Activated effector memory CD4-positive, alpha-beta T cell treated with Interleukin-2 at 50 U/mL for 16 hours (primary cell): Measurements from ENCODE around the gene ARHGDIG.

Source experiments
- DNase-seq: peaks from one replicate; pipeline ENCODE4 v3.0.0-alpha.2; 2020

ARHGDIG gene

DNA sequence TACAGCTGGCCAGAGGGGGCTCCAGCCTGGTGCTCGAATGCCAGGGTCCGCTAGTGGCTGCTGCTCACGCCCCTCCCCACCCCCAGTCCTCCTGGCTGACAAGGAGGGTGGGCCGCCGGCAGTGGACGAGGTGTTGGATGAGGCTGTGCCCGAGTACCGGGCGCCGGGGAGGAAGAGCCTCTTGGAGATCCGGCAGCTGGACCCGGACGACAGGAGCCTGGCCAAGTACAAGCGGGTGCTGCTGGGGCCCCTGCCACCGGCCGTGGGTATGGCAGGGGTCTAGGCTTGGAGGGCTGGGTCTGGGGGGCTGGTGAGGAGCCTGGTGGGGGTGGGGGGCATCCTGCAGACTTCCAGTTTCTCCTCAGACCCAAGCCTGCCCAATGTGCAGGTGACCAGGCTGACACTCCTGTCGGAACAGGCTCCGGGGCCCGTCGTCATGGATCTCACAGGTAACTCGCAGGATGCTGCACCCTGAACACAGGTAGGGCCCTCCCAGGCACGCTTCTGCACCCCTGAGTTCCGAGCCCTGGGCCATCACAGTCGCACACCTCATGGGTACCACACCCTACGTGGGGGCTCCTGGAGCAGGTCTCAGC lies 1.4 kb downstream of the ARHGDIG start:
- no peak for DNase-seq

DNA sequence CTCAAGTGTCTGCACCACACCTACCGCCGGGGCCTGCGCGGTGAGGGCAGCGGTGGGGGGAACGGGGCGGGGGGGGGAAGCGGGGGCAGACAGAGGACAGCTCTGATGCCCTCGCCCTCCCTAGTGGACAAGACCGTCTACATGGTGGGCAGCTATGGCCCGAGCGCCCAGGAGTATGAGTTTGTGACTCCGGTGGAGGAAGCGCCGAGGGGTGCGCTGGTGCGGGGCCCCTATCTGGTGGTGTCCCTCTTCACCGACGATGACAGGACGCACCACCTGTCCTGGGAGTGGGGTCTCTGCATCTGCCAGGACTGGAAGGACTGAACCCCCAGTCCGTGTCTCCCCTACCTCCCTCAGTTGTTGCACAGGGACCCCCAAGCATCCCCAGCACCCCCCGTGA lies 2.1 kb downstream of the ARHGDIG start:
- DNase-seq: no peak

DNA sequence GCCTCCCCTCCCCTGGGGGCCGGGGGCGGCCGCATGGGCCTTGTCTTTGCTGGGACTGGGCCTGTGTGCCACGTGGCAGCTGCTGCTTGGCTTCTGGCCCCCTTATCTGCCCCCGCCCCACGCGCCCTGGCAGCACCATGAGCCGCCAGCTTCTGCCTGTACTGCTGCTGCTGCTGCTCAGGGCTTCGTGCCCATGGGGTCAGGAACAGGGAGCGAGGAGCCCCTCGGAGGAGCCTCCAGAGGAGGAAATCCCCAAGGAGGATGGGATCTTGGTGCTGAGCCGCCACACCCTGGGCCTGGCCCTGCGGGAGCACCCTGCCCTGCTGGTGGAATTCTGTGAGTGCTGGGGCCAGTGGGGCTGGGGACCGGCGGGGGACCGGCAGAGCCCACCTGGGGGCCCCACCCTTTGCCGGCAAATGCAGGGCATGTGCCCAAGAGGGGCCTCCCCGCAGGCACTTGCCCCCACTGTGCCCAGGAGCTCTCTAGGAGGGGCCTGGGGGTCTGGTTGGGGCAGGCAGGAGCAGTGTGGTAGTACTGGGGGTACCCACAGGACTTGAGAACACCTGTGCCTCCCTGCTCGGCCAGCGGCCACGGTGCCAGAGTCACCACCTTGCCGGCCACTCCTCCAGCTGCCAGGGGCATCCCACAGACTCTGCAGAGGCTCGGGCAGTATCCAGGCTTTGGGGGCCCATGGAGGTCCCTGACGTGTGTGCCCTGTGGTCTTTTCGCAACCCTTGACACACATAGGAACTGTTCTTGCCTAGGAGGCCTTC lies 2.8 kb downstream of the ARHGDIG start, which contains the start of gene PDIA2:
Gene PDIA2 (plus strand): TSS at position 132 of the 773 bp plus-strand sequence. CDS start 6 bp downstream, at position 138.
- no peak for DNase-seq

DNA sequence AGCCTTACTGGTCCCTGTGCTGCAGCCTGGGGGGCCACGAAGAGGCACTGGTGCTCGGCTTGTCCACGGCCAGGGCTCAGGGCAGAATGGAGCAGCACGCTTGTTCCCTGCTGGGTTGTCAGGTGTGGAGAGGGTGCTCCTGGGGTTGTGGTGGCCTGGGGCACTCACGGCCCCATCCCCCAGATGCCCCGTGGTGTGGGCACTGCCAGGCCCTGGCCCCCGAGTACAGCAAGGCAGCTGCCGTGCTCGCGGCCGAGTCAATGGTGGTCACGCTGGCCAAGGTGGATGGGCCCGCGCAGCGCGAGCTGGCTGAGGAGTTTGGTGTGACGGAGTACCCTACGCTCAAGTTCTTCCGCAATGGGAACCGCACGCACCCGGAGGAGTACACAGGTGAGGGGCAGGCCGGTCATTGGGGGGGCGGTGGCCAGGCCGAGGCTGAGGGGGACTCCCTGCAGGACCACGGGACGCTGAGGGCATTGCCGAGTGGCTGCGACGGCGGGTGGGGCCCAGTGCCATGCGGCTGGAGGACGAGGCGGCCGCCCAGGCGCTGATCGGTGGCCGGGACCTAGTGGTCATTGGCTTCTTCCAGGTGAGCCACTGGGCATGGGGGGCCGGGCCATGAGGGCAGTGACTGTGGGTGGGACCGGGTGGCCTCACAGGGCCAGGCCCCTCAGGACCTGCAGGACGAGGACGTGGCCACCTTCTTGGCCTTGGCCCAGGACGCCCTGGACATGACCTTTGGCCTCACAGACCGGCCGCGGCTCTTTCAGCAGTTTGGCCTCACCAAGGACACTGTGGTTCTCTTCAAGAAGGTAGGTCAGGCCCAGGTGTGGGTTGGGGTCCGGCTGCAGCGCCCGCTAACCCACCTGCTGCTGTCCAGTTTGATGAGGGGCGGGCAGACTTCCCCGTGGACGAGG lies 4.1 kb downstream of the ARHGDIG start:
- DNase-seq: no peak

DNA sequence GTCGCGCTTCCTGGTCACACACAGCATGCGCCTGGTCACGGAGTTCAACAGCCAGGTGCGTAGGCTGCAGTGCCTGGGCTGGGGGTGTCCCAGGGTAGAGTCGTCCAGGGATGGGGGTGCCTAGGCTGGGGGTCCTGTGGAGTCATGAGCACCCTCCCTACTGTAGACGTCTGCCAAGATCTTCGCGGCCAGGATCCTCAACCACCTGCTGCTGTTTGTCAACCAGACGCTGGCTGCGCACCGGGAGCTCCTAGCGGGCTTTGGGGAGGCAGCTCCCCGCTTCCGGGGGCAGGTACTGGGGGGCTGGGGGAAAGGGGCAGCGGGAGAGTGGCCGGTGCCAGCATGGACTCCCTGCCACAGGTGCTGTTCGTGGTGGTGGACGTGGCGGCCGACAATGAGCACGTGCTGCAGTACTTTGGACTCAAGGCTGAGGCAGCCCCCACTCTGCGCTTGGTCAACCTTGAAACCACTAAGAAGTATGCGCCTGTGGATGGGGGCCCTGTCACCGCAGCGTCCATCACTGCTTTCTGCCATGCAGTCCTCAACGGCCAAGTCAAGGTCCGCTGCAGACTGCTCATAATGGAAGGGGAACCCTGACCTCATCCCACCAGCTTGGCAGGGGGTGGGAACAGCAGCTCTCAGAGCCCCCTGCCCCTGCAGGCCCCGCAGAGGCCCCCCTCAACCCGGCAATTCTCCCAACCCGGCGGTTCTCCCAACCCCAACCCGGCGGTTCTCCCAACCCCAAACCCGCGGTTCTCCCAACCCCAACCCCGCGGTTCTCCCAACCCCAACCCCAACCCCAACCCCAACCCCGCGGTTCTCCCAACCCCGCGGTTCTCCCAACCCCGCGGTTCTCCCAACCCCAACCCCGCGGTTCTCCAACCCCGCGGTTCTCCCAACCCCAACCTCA lies 5.0 kb downstream of the ARHGDIG start:
- no peak for DNase-seq

DNA sequence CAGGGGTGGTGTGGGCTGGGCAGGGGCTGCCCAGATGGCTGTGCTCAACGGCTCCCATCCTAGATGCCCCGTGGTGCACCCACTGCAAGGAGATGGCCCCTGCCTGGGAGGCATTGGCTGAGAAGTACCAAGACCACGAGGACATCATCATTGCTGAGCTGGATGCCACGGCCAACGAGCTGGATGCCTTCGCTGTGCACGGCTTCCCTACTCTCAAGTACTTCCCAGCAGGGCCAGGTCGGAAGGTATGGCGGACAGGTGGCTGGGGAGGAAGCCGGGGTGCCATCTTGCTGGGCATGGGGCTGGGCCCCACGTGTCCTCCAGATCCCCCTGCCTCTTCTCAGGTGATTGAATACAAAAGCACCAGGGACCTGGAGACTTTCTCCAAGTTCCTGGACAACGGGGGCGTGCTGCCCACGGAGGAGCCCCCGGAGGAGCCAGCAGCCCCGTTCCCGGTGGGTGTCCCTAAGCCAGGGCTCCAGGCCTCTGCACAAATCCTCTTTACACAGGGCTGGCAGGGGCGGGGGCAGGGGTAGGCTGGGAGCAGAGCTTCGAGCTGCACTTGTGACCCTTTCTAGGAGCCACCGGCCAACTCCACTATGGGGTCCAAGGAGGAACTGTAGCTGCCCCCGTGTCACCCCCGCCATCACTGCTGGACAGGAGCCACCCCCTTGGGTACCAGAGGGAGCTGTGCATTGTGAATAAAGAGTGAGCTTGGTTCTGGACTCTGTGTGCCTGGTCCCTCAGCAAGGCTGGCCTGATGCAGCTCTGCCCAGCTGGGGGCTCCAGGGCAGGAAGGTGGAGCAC lies 6.3 kb downstream of the ARHGDIG start:
- no peak for DNase-seq

DNA sequence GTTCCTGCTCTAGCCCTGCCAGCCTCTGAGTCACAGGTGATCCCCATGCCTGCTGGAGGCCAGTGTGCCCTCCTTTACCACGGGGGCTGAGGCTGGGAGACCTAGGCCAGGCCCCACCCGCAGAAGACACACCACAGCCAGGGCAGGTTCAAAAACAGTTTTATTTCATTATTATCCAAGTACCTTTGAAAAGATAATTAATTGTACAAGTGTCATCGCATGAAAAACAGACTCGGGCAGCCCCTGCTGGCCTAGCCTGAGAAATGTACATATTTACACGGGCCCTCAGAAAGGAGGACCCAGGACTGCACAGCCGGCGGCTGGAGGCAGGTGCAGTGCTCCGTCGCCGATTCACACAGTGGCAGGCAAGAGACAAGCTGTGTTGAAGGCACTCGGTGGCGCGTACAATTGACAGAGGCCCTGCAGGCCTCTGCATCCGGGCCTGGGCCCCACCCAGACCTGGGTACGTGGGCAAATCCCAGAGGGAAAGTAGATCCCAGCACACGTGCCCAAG lies 7.0 kb downstream of the ARHGDIG start:
- no peak for DNase-seq

DNA sequence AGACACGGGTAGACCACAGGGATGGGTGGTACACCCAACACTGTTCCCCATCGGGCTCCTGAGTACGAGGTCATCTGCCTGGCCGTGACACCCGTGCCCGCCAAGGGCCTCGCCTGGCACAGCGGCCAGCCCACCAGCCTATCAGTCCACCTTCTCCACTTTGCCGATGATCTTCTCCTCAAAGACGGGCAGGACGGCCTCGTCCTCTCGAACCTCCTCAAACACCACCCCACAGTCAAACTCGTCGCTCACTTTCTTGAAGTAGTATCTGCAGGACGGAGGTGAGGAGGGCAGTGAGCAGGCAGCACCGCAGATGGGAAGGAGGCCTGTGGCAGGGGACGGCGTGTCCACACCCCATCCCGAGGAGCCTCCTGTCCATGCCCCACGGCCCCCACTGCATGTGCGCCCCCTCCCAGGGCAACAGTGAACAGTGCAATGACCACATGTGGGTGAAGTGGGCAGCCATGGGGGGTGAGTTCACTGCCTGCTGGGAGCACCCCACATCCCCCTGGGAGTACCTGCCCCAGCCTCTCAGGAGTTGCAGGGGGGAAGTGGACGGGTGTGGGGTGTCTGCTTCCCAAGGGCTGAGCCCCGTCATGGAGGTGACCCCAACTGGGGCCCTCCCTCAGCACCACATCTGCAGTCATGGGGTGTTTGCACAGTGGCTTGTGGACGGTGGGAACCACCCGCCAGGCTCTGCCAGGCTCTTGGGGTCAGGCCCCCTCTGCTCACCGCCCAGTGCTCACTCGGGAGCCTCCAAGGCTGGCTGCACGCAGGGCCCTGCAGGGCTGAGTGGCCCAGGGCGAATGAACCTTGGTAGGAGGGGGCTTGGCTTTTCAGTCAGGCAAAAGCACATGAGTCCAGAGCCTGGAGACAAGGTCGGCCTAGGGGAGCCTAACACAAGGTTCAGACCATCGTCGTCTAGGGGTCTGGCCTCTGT lies 7.9 kb downstream of the ARHGDIG start:
- no peak for DNase-seq

DNA sequence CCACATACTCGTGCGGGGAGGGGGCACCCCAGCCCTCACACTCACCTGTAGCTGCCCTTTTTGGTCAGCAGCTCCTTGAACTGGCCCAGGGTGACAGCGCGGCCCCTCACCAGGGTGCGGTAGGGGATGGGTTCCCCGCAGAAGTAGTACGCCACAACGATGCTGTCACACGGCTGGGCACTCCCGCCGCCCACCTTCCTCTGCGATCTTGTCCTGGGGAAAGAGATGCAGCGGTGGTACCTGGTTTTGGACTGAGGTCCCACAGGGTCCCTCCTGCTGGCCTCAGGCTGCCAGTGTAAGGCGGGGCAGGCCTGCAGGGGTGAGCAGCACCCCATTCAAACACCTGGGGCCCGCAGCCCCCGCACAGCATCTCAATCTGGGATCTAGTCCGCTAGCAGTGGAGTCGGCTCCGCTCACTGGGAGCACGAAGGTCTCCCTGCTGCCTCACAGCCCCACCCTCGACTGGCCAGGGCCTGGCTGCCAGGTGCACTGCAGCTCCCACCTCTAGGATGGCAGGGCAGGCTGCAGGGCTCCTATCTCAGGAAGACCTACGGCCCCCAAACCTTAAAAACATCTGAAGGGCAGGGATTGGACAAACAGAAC lies 9.1 kb downstream of the ARHGDIG start:
- DNase-seq: no peak

DNA sequence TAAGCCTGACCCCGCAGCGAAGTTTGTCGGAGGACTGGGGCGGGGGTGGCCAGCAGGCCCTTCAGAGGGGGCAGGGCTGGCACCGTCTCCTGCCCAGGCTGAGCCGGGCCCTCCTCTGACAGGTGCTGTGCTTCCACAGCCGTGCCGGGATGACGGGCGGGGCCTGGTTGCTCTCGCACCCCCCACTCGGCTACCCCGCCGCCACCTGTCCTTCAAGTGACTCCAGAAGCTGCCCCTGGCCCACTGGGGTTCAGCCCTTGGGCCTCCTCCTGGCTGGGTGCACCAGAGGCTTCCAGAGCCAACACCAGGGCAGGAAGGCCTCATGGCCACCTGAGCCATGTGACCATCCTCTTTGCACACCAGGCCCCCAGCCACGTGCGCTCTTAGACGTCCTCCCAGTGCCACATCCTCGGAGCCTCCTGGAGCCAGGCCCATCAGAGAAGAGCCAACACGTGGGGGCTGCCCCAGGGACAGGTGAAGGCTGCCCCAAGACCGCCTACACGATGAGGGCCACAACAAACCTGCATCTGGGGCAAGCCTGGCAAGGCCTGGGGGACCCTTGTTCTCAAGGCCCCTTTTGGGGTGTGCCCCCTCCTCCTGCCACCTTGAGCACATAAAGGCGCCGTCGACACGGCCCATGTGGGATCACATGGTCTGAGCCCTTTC lies 9.8 kb downstream of the ARHGDIG start:
- DNase-seq: no peak

DNA sequence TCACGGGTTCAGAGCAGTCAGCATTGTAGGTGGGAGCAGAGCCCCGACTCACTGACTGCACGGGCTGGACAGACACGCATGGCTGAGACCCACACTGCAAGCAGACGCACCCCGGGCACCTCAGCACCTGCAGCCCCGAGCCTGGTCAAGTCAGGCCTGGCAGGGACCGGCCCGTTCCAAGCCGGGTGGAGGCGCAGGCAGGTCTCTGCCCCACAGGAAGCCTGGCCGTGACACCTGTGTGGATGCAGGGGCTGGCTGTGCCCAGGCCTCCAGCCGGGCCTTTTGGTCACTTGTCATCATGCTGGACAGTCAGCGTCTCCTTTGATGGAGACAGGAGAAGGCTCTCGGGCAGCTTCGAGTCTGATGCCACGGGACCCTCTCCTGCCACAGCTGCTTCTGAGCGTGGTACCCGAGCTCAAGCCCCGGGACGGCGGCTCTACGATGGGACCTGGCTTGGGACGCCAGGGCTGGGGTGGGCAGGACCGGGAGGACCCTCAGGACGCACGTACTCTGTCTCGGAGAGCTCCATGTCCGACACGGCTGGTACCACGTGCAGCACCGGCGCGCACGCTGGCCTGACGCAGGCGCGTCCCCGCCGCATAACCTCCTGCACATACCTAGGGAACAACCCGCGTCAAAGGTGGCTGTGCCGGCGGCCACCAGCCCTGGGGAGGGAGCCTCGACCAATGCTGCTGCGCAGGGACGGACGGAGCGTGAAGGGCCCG lies 10.5 kb downstream of the ARHGDIG start:
- no peak for DNase-seq

DNA sequence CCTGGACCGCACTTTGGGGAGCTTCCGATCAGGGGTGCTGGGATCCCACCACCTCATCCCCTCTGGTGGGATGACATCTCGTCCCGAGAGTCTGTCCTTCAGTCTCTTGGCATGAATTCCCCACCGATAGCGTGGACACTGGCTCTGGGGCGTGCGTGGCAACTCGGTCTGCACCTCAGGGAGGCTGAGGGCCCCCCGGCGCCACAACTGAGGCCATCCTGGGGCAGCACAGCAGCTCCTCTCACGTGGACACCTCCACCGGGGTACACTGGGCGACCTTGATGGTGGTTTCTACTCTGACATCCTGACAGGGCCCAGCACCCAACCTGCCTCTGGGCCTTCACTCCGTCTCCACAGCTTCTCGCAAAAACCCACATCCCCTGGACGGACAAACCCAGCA lies 11.1 kb downstream of the ARHGDIG start:
- no peak for DNase-seq

DNA sequence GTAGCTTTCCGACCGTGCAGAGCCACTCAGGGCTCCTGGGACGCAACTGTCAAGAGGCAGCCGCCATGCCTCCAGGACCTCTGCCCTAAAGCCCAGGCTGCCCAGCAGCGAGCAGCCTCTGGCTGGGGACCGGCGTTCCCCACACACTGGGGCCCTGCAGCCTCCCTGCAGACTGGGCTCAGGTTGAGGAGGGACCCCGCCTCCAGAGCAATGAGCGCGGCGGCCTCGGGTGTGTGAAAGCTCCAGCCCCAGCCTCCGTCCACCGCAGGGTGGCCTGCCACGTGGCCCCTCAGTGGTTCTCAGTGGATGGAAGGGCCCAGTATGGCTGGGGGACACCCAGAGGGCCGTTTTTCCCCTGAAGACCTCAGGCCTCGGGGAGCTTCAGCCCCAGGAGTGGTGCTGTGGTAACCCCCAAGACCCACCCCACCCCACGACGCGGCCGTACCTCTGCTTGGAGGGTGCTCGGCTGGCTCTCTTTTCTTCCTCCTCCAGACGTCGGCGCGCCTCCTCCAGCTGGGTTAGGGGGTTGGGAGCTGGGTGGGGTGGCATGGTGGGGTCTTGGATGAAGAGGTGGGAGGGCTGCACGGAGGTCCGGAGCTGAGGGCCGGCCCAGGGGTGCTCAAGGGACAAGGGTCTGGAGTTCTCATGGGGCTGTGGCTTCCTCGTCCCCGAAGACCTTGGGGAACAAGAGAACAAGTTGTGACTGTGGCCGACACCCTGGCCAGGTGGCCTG lies 12.8 kb downstream of the ARHGDIG start:
- DNase-seq: no peak

DNA sequence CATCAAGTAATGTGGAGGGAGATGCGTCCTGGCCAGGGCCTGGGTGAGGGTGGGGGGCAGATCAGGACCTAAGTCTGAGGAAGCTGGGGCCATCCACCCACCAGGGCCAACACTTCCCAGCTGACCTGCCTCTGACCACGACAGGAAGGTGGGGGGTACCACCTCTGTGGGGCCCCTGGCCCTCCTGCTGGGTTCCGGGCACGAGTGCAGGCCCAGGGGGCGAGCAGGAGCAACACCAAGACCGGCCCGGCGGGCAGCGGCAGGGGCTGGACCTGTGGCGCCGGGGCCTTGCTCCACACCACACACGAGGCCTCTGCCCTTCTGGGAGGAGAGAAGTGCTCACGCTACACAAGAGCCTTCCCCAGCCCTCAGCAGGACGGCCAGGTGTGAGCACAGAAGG lies 15.9 kb downstream of the ARHGDIG start:
- DNase-seq: no peak

DNA sequence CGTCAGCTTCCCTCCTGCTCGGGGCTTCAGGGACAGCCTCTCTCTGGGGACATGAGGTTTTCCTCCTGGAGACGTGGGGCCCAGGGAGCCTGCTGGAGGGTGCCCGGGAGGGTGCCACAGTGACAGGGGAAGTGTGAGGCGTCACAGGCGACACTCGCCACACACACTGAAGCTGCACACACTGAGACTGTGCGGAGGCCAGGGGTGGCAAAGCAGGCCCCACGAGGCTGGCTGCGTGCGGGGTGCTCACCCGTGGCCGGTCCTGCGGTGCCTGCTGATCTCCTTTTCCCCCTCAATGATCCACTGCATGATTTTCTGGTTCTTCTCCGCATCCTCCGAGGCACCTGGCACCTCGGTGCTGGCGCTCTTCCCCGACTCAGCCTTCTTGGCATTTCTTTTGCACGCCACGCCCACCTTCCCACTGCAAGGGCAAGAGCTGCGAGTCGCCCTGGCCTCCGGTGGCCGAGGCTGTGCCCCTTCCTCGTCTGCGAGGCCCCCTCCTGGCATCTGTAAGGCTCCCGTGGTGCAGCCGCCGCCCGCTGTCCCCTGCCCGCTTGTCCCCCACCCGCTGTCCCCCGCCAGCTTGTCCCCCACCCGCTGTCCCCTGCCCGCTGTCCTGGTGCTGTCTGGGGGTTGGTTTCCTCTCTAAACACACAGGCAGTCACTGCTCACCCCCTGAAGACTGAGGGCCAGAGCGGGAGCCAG lies 16.6 kb downstream of the ARHGDIG start:
- no peak for DNase-seq

DNA sequence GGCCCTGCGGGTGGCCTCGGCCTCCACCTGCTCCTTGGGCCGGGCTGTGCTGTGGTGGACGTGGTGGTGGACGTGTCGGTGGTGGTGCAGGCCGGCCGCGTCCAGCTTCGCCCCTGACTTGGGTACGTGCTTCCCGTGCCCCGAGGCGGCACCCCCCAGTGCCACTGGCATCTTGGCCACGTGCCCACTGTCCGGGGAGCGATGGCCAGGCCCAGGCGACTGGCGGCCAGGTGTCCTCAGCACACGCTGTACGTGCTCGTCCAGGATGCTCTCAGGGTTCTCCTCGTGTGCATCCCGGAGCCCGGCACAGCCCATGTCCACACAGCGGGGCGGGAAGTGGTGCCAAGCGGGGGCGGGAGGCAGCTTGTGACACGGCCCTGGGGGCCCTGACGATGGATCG lies 17.4 kb downstream of the ARHGDIG start:
- no peak for DNase-seq

DNA sequence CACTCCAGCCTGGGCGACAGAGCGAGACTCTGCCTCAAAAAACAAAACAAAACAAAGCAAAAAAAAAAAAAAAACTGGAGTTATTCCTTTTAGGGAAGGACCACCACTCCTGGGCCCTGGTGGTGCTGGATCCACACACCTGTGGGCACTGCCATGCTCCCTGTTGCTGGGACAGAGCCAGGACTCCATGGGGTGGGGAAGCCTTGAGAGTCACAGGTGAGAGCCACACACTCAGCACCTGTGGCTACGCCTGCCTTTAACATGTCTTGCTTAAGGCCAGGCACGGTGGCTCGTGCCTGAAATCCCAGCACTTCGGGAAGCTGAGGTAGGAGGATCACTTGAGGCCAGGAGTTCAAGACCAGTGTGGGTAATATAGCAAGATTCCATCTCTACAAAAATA lies 20.8 kb downstream of the ARHGDIG start:
- no peak for DNase-seq
